HUES64 (cell line): ENCODE data around the gene COL6A6.
"Not testable (repeated sequence)": the region's sequence is repeated elsewhere in the genome, so short reads cannot be mapped to it uniquely, and the experiment has no call there.

Source experiments
- H3K27ac ChIP-seq: 2 replicates; pipeline ENCODE4 v1.7.0; 2013; ENCODE audit warnings: low read depth, low read length, inconsistent platforms
- H3K27me3 ChIP-seq: 2 replicates; pipeline ENCODE4 v1.6.1; 2013; ENCODE audit warnings: mild to moderate bottlenecking, low read length; ENCODE audit not compliant: insufficient read depth
- H3K36me3 ChIP-seq: 2 replicates; pipeline ENCODE4 v1.6.1; 2013; ENCODE audit warnings: mild to moderate bottlenecking, low read length; ENCODE audit not compliant: insufficient read depth
- H3K4me1 ChIP-seq: 2 replicates; pipeline ENCODE4 v1.6.1; 2013; ENCODE audit warnings: mild to moderate bottlenecking, low read length, moderate library complexity; ENCODE audit not compliant: insufficient read depth
- H3K4me3 ChIP-seq: 2 replicates; pipeline ENCODE4 v1.5.1; 2013; ENCODE audit warnings: mild to moderate bottlenecking, low read length, moderate library complexity
- H3K9ac ChIP-seq: 2 replicates; pipeline ENCODE4 v1.6.1; 2013; ENCODE audit warnings: mild to moderate bottlenecking, low read depth, low read length
- H3K9me3 ChIP-seq: 2 replicates; pipeline ENCODE4 v1.6.1; 2013; ENCODE audit warnings: low read depth, low read length; ENCODE audit not compliant: insufficient read depth
- WGBS: fragments of 150-250, 120-280 bp; methylation state at CpG from one replicate; pipeline ENCODE4 v1.1.7; 2013; ENCODE audit warnings: missing lambda C conversion rate; 5-methylcytosine and 5-hydroxymethylcytosine counted together

Gene COL6A6

DNA sequence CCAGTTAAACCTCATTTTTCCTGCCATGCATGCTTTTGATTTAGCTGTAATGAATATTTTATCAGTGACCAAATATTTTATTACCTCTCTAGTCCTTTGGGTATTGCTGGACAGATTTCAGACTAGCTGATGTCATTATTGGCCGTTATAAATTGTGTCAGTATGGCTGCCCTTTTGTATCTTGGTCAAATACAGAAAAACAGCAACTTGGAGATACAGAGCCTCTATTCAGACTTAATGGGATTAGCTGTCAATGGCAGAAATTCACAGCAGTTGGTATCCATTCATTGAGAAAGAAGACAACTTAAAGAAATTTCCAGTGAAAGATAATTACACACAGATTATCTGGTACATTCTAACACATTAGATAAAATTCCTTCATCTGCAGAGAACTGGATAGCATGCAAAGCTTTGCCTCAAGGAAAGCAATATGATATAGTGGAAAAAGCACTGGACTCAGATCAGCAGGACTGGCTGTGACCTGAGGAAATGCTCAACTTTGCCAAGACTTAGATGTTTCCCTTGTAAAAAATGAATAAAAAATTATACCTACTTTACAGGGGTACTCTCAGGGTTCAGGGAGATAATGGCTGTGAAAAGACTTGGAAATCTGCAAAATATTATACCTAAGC, 20.8 kb downstream of the COL6A6 start:
- Histone ChIP-seq H3K27me3 (no peaks in the 10 kb centered on the region; the same call in 1 of the 2 replicates), H3K4me3 (no peak overlapping the region), H3K36me3 (no peaks in the 10 kb centered on the region), H3K4me1 (no peaks in the 10 kb centered on the region), H3K27ac (no peak overlapping the region), H3K9ac (no peak overlapping the region), H3K9me3 (no peaks in the 10 kb centered on the region)
- 85% methylated on average over 1 of the region's 1 CpG for WGBS

DNA sequence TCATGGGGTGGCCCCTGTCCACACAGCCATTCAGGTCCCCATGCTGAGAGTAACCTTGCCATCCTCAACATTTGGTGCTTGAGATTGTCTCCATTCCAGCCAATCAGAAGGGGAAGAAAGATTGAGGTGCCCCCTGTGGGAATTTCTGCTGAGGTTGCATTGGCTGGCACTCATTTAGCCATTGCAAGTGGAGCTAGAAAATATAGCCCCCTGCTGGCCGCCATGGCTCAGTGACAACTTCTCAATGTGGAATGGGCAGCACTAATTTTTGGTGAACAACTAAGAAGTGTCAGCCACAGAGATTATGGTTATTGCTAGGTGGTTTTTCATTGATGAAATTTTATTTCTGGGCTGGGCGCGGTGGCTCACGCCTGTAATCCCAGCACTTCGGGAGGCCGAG, 22.0 kb downstream of the COL6A6 start:
- no peaks in the 10 kb centered on the region for H3K4me1 ChIP-seq
- no peaks in the 10 kb centered on the region for H3K9me3 ChIP-seq
- no peaks in the 10 kb centered on the region; the same call in 1 of the 2 replicates for H3K27me3 ChIP-seq
- H3K9ac ChIP-seq, result no peak overlapping the region
- no peaks in the 10 kb centered on the region for H3K36me3 ChIP-seq
- H3K4me3 ChIP-seq, result no peak overlapping the region
- no peak overlapping the region for H3K27ac ChIP-seq
- WGBS, result 76% methylated on average over 6 of the region's 6 CpGs

DNA sequence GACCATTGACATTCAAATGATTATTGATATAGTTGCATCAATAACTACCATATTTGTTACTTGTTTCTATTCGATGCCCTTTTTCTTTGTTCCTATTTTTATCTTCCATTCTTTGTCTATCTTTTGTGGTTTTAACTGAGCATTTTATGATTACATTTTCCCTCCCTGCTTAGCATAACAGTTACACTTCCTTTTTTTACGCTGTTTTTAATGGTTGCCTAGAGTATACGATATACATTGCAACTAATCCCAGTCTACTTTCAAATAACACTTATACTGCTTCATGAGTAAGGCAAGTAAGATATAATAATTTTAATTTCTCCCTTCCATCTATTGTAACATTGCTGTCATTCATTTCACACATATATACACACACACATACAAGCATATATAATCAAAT, 26.3 kb downstream of the COL6A6 start:
- no peak overlapping the region for H3K9ac ChIP-seq
- H3K27me3 ChIP-seq, result no peaks in the 10 kb centered on the region
- 100% methylated on average over 2 of the region's 3 CpGs for WGBS
- 0 out of 2 replicates have a peak, but pooled peaks cover 3% of the 10 kb centered on the region for H3K9me3 ChIP-seq
- no peak overlapping the region for H3K27ac ChIP-seq
- H3K4me3 ChIP-seq, result no peak overlapping the region
- no peaks in the 10 kb centered on the region for H3K4me1 ChIP-seq
- no peaks in the 10 kb centered on the region for H3K36me3 ChIP-seq

DNA sequence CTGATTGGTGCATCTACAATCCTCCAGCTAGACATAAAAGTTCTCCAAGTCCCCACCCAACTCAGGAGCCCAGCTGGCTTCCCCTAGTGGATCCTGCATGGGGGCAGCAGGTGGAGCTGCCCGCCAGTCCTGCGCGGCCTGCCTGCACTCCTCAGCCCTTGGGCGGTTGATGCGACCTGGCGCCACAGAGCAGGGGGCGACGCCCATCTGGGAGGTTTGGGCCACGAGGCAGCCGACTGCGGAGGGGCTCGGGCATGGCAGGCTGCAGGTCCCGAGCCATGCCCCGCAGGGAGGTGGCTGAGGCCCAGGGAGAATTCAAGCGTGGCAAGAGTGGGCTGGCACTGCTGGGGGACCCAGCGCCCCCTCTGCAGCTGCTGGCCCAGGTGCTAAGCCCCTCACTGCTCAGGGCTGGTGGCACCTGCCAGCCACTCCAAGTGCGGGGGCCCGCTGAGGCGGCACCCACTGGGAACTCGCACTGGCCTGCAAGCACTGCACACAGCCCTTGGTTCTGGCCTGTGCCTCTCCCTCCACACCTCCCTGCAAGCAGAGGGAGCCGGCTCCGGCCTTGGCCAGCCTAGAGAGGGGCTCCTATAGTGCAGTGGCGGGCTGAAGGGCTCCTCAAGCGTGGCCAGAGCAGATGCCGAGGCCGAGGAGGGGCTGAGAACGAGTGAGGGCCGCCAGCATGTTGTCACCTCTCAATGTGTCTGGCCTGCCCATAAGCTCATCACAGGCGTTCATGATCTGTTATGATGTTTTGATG, 30.1 kb downstream of the COL6A6 start:
- 0 out of 2 replicates have a peak, but pooled peaks cover 6% of the 10 kb centered on the region for H3K9me3 ChIP-seq
- no peaks in the 10 kb centered on the region for H3K27me3 ChIP-seq
- H3K27ac ChIP-seq, result no peak overlapping the region
- no peak overlapping the region for H3K9ac ChIP-seq
- H3K36me3 ChIP-seq, result no peaks in the 10 kb centered on the region
- 93% methylated on average over 28 of the region's 29 CpGs for WGBS
- no peak overlapping the region for H3K4me3 ChIP-seq
- H3K4me1 ChIP-seq, result no peaks in the 10 kb centered on the region

DNA sequence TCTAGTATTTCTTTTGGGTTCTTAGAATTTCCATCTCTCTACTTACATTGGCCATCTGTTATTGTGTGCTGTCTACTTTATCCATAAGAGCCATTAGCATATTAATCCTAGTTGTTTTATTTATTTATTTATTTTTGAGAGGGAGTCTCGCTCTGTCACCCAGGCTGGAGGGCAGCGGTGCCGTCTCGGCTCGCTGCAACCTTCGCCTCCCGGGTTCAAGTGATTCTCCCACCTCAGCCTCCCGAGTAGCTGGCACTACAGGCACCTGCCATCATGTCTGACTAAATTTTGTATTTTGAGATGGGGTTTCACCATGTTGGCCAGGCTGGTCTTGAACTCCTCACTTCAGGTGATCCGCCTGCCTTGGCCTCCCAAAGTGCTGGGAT, 30.7 kb downstream of the COL6A6 start:
- not testable (repeated sequence) for H3K9ac ChIP-seq, H3K9me3 ChIP-seq, H3K4me3 ChIP-seq, H3K27ac ChIP-seq, H3K4me1 ChIP-seq, H3K36me3 ChIP-seq, H3K27me3 ChIP-seq
- 86% methylated on average over 9 of the region's 9 CpGs for WGBS

DNA sequence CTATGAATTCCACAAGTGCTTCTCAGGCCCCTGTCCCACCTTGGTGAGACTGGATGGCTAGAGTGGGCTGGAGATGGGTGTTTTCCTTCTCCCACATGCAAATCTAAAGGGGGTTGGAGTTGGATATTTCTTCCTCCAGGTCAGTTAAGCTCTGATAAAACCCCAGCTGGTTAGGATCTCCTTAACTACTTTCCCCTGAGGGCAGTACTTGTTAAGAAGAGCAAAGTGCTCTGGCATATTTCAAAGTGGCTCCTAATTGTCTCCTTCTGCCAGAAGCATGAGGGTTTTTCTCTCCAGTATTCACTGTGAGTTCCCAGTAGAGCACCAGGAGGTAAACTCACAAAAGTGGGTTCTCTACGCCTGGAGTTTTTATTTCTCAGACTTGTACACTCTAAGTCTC, 31.4 kb downstream of the COL6A6 start:
- Histone ChIP-seq H3K9me3 (0 out of 2 replicates have a peak, but pooled peaks cover 9% of the 10 kb centered on the region), H3K4me3 (no peak overlapping the region), H3K9ac (no peak overlapping the region), H3K27me3 (no peaks in the 10 kb centered on the region), H3K27ac (no peak overlapping the region), H3K36me3 (no peaks in the 10 kb centered on the region), H3K4me1 (no peaks in the 10 kb centered on the region)
- 91% methylated on average over 1 of the region's 1 CpG for WGBS

GRCh38 chr3:130557336-130558035, 40.5 kb downstream of the COL6A6 start:
- no peaks in the 10 kb centered on the region for H3K27me3 ChIP-seq
- no peak overlapping the region for H3K4me3 ChIP-seq
- no peaks in the 10 kb centered on the region for H3K36me3 ChIP-seq
- no peak overlapping the region for H3K27ac ChIP-seq
- 0 out of 2 replicates have a peak, but pooled peaks cover 2% of the 10 kb centered on the region for H3K9me3 ChIP-seq
- WGBS, result 100% methylated on average over 3 of the region's 3 CpGs
- no peak overlapping the region for H3K9ac ChIP-seq
- H3K4me1 ChIP-seq, result no peaks in the 10 kb centered on the region

DNA sequence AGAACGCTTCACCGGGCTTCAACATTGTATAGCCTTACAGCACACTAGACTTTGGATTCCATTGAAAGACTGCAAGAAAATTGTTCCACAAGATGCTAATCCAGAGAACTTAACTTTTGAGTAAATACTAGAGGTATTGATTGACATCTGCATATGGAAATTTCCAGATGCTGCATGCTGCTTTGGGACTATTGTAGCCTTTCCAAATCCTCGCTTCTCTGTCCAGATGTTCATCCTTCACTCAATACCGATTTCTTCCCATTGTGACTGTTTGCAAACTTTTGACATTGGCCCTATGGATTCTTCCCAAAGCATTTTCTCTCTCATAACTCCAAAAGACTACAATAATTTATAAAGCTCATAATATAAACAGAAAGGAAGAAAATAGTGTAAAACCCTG, 41.4 kb downstream of the COL6A6 start:
- Histone ChIP-seq H3K27me3 (no peaks in the 10 kb centered on the region), H3K4me1 (no peaks in the 10 kb centered on the region), H3K4me3 (no peak overlapping the region), H3K9me3 (no peaks in the 10 kb centered on the region), H3K9ac (no peak overlapping the region), H3K36me3 (no peaks in the 10 kb centered on the region), H3K27ac (no peak overlapping the region)
- 95% methylated on average over 4 of the region's 4 CpGs for WGBS

DNA sequence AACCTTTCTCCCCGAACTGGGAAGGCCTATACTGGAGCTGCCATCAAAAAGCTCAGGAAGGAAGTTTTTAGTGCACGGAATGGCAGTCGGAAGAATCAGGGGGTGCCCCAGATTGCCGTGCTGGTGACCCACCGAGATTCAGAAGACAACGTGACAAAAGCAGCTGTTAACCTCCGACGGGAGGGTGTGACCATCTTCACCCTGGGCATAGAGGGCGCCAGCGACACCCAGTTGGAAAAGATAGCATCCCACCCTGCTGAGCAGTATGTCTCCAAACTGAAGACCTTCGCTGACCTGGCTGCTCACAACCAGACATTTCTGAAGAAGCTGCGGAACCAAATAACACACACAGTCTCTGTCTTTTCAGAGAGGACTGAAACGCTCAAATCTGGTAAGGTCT, 48.2 kb downstream of the COL6A6 start:
- Histone ChIP-seq H3K4me1 (no peaks in the 10 kb centered on the region), H3K27ac (no peak overlapping the region), H3K27me3 (no peaks in the 10 kb centered on the region), H3K4me3 (no peak overlapping the region), H3K9ac (no peak overlapping the region), H3K36me3 (no peaks in the 10 kb centered on the region), H3K9me3 (no peaks in the 10 kb centered on the region)
- WGBS, result 85% methylated on average over 13 of the region's 13 CpGs
